ENCODE results near the gene GCNT3.

Gene GCNT3

DNA sequence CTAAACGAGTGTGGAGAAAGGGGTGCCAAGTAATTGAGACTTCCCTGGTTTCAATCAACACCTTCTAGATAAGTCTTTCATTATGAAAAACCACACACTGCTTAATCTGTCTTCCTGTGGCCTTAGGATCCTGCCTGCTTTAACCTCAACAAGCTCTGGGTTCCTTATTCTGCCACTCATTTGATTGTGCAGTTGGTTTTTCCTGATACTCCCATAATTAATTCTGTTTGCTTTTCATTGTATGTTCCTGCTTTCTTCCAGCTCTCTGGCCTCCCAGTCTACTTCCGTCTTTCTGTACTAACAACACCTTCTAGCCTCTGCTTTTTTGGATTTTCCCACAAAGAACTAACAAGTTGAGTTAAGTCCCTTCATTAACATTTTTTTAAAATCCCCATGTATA, 20.2 kb upstream of the GCNT3 start:
- Histone ChIP-seq H3F3A (ENCODE audit: control insufficient read depth, insufficient read depth) (no peaks in the 10 kb centered on the region), H3K79me2 (ENCODE audit: control insufficient read depth, low read length) (no peaks in the 10 kb centered on the region), H3K4me1 (ENCODE audit: control insufficient read depth, low read length) (no peaks in the 10 kb centered on the region), H3K27ac (ENCODE audit: low read depth, low read length) (no peak overlapping the region), H3K36me3 (ENCODE audit: control insufficient read depth, low read length) (no peaks in the 10 kb centered on the region), H3K4me2 (ENCODE audit: low read length) (no peak overlapping the region), H4K20me1 (ENCODE audit: control insufficient read depth, insufficient read depth, low read depth, low read length) (no peaks in the 10 kb centered on the region), H3K9me3 (ENCODE audit: control insufficient read depth, insufficient read depth, low read length) (no peaks in the 10 kb centered on the region), H3K9me2 (replicated peaks; ENCODE audit: control insufficient read depth, low read length) (no peaks in the 10 kb centered on the region), H3K4me3 (ENCODE audit: low read length) (no peak overlapping the region), H3K27me3 (ENCODE audit: control insufficient read depth, low read length) (0 out of 2 replicates have a peak, but pooled peaks cover 2% of the 10 kb centered on the region)
- TF ChIP-seq EZH2phosphoT487 (IDR thresholded peaks at IDR 0.05; ENCODE audit: borderline replicate concordance, low read length), result no peak
- TF ChIP-seq, protein P1, sequence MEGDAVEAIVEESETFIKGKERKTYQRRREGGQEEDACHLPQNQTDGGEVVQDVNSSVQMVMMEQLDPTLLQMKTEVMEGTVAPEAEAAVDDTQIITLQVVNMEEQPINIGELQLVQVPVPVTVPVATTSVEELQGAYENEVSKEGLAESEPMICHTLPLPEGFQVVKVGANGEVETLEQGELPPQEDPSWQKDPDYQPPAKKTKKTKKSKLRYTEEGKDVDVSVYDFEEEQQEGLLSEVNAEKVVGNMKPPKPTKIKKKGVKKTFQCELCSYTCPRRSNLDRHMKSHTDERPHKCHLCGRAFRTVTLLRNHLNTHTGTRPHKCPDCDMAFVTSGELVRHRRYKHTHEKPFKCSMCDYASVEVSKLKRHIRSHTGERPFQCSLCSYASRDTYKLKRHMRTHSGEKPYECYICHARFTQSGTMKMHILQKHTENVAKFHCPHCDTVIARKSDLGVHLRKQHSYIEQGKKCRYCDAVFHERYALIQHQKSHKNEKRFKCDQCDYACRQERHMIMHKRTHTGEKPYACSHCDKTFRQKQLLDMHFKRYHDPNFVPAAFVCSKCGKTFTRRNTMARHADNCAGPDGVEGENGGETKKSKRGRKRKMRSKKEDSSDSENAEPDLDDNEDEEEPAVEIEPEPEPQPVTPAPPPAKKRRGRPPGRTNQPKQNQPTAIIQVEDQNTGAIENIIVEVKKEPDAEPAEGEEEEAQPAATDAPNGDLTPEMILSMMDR (IDR thresholded peaks at IDR 0.05; ENCODE audit: low read depth, low read length, poor library complexity, severe bottlenecking), result no peak

DNA sequence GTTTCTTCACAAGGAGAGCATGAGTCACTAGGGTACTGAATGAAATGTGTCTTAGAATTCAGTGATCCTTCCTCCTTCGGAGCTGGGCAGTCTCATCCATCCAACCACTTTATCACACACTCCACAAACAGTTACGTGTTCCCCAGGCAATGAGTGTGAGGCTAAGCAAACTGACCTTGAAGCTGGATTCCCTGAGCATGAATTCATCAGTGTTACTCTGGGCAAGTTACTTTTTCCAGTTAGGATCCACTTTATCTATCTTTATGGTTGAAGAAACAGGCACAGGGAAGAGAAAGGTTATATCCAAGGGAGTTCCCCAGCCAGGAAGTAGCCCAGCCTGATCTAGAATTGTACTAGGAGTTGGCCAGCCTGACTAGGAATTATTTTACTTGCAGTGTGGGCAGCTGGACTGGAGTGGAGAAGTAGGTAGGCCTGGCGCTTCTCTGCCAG, 17.1 kb upstream of the GCNT3 start:
- no peak overlapping the region for H3K4me2 ChIP-seq (ENCODE audit: low read length)

DNA sequence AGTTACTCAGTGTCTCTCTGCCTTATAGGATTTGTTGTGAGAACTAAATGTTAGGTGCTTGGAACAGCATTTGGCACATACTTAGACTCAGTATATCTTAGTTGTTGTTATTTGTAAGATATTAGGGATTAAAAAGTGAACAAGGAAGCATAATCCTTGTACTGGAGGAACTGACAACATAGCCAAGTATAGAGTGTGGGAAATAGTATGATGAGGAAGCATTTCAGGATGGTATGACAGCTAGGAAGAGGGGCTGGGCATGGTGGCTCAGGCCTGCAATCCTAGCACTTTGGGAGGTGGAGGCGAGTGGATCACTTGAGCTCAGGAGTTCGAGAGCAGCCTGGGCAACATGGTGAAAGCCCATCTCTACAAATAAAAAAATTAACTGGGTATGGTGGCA, 16.6 kb upstream of the GCNT3 start:
- Histone ChIP-seq H3K27ac (ENCODE audit: low read depth, low read length) (no peak overlapping the region), H3K9me3 (ENCODE audit: control insufficient read depth, insufficient read depth, low read length) (no peaks in the 10 kb centered on the region)

More for the DNA sequence above, 17.1 kb upstream of the GCNT3 start:
- Histone ChIP-seq H3K9me2 (replicated peaks; ENCODE audit: control insufficient read depth, low read length) (no peaks in the 10 kb centered on the region), H3F3A (ENCODE audit: control insufficient read depth, insufficient read depth) (no peaks in the 10 kb centered on the region), H3K4me3 (ENCODE audit: low read length) (no peak overlapping the region), H3K27me3 (ENCODE audit: control insufficient read depth, low read length) (0 out of 2 replicates have a peak, but pooled peaks cover 2% of the 10 kb centered on the region), H4K20me1 (ENCODE audit: control insufficient read depth, insufficient read depth, low read depth, low read length) (no peaks in the 10 kb centered on the region), H3K36me3 (ENCODE audit: control insufficient read depth, low read length) (no peaks in the 10 kb centered on the region), H3K9me3 (ENCODE audit: control insufficient read depth, insufficient read depth, low read length) (no peaks in the 10 kb centered on the region), H3K4me1 (ENCODE audit: control insufficient read depth, low read length) (no peaks in the 10 kb centered on the region), H3K27ac (ENCODE audit: low read depth, low read length) (no peak overlapping the region), H3K79me2 (ENCODE audit: control insufficient read depth, low read length) (no peaks in the 10 kb centered on the region)
- TF ChIP-seq EZH2phosphoT487 (IDR thresholded peaks at IDR 0.05; ENCODE audit: borderline replicate concordance, low read length), result no peak
- TF ChIP-seq, protein P1 (IDR thresholded peaks at IDR 0.05; ENCODE audit: low read depth, low read length, poor library complexity, severe bottlenecking), result no peak

More for the DNA sequence above, 16.6 kb upstream of the GCNT3 start:
- no peak overlapping the region for H3K4me3 ChIP-seq (ENCODE audit: low read length)
- H4K20me1 ChIP-seq (ENCODE audit: control insufficient read depth, insufficient read depth, low read depth, low read length), result no peaks in the 10 kb centered on the region
- no peaks in the 10 kb centered on the region for H3K9me2 ChIP-seq (replicated peaks; ENCODE audit: control insufficient read depth, low read length)
- H3F3A ChIP-seq (ENCODE audit: control insufficient read depth, insufficient read depth), result no peaks in the 10 kb centered on the region
- H3K36me3 ChIP-seq (ENCODE audit: control insufficient read depth, low read length), result no peaks in the 10 kb centered on the region
- H3K79me2 ChIP-seq (ENCODE audit: control insufficient read depth, low read length), result no peaks in the 10 kb centered on the region
- H3K4me2 ChIP-seq (ENCODE audit: low read length), result no peak overlapping the region
- no peaks in the 10 kb centered on the region for H3K4me1 ChIP-seq (ENCODE audit: control insufficient read depth, low read length)
- 0 out of 2 replicates have a peak, but pooled peaks cover 2% of the 10 kb centered on the region for H3K27me3 ChIP-seq (ENCODE audit: control insufficient read depth, low read length)
- TF ChIP-seq, protein P1 (IDR thresholded peaks at IDR 0.05; ENCODE audit: low read depth, low read length, poor library complexity, severe bottlenecking), result no peak
- TF ChIP-seq EZH2phosphoT487 (IDR thresholded peaks at IDR 0.05; ENCODE audit: borderline replicate concordance, low read length), result no peak
